HuH-7 (cell line): ENCODE measurements around the gene MYO16.
"Not testable (repeated sequence)": the region's sequence is repeated elsewhere in the genome, so short reads cannot be mapped to it uniquely, and the experiment has no call there.

Experiments used
- DNase-seq: peaks from one replicate; pipeline ENCODE4 v3.0.0; 2011; ENCODE audit warnings: low spot score

MYO16 gene

GRCh38 chr13:108895220-108895704 is 265.9 kb downstream of the MYO16 start:
- no peak for DNase-seq

GRCh38 chr13:108897955-108898354 is 268.5 kb downstream of the MYO16 start:
- no peak for DNase-seq

- no peak for DNase-seq
Observed at GRCh38 chr13:108902405-108903155, 273.2 kb downstream of the MYO16 start.

- no peak for DNase-seq
Observed at GRCh38 chr13:108903613-108904012, 274.2 kb downstream of the MYO16 start.

- no peak for DNase-seq
Observed at GRCh38 chr13:108911807-108912206, 282.4 kb downstream of the MYO16 start.

- DNase-seq = not testable (repeated sequence)
Observed at GRCh38 chr13:108913731-108914130, 284.3 kb downstream of the MYO16 start.

- no peak for DNase-seq
Observed at GRCh38 chr13:108915095-108915633, 285.8 kb downstream of the MYO16 start.

GRCh38 chr13:108915634-108916512 is 286.5 kb downstream of the MYO16 start:
- DNase-seq = peak; percentile 13

- DNase-seq = no peak
Observed at GRCh38 chr13:108917581-108917980, 288.2 kb downstream of the MYO16 start.

- no peak for DNase-seq
Observed at GRCh38 chr13:108919036-108919907, 289.9 kb downstream of the MYO16 start.

- DNase-seq = no peak
Observed at GRCh38 chr13:108920137-108920536, 290.7 kb downstream of the MYO16 start.

- DNase-seq = no peak
Observed at GRCh38 chr13:108921238-108921637, 291.8 kb downstream of the MYO16 start.

- no peak for DNase-seq
Observed at GRCh38 chr13:108922108-108922507, 292.7 kb downstream of the MYO16 start.

- DNase-seq = no peak
Observed at GRCh38 chr13:108923386-108924047, 294.1 kb downstream of the MYO16 start.

- DNase-seq = no peak
Observed at GRCh38 chr13:108924134-108924533, 294.7 kb downstream of the MYO16 start.

- DNase-seq = no peak
Observed at GRCh38 chr13:108924541-108924940, 295.1 kb downstream of the MYO16 start.

GRCh38 chr13:108925070-108925469 is 295.7 kb downstream of the MYO16 start:
- no peak for DNase-seq

GRCh38 chr13:108926862-108927261 is 297.5 kb downstream of the MYO16 start:
- no peak for DNase-seq

- DNase-seq = no peak
Observed at GRCh38 chr13:108927615-108928014, 298.2 kb downstream of the MYO16 start.

GRCh38 chr13:108929532-108930206 is 300.3 kb downstream of the MYO16 start:
- DNase-seq = no peak

- DNase-seq = no peak
Observed at GRCh38 chr13:108932196-108932595, 302.8 kb downstream of the MYO16 start.
